Spleen (tissue), 11 donors: ENCODE results near the gene DRD4. TPM values are rescaled to one million over a fixed set of nuclear protein-coding genes. Genes with fewer than 3 reads are reported as not detected.

ENCODE experiments used
- DNase-seq: peaks from one replicate; pipeline ENCODE4 v3.0.0-alpha.2; 2020
- H3K27ac ChIP-seq, 8 donors: fragments of 200-600 bp; sonication (generic) in 7 of 8; 1 replicate in 4 of 8; 2 replicates in 4 of 8; pipeline versions ENCODE4 v1.5.0 to v1.8.0; 2016 to 2021; ENCODE audit warnings: inconsistent platforms in 4 of 8, mild to moderate bottlenecking in 4 of 8, moderate library complexity in 1 of 8
- H3K27me3 ChIP-seq, 7 donors: fragments of 200-600 bp; sonication (generic) in 6 of 7; replicated peaks in 1 of 7; 1 replicate in 4 of 7; 2 replicates in 3 of 7; pipeline versions ENCODE4 v1.5.0 to v1.8.0; 2016 to 2021; ENCODE audit warnings: inconsistent platforms in 3 of 7, mild to moderate bottlenecking in 1 of 7
- H3K36me3 ChIP-seq, 6 donors: fragments of 200-600 bp; sonication (generic) in 5 of 6; 1 replicate in 4 of 6; 2 replicates in 2 of 6; pipeline versions ENCODE4 v1.5.0 to v1.8.0; 2016 to 2021; ENCODE audit warnings: inconsistent platforms in 2 of 6
- H3K4me1 ChIP-seq, 6 donors: fragments of 200-600 bp; sonication (generic) in 5 of 6; 1 replicate in 3 of 6; 2 replicates in 3 of 6; pipeline versions ENCODE4 v1.5.0 to v1.8.0; 2016 to 2021; ENCODE audit warnings: inconsistent platforms in 3 of 6
- H3K4me3 ChIP-seq, 8 donors: fragments of 200-600 bp; sonication (generic) in 7 of 8; 1 replicate in 4 of 8; 2 replicates in 4 of 8; pipeline versions ENCODE4 v1.5.0 to v1.8.0; 2016 to 2021; ENCODE audit warnings: inconsistent platforms in 4 of 8, mild to moderate bottlenecking in 4 of 8, moderate library complexity in 2 of 8
- H3K9me3 ChIP-seq, 8 donors: fragments of 200-600 bp; sonication (generic) in 7 of 8; 1 replicate in 4 of 8; 2 replicates in 4 of 8; pipeline versions ENCODE4 v1.5.0 to v1.8.0; 2016 to 2021; ENCODE audit warnings: inconsistent platforms in 4 of 8
- POLR2A ChIP-seq, 3 donors: fragments of 450-650 bp; IDR thresholded peaks; one replicate each; pipeline ENCODE4 v1.5.1; 2017; ENCODE audit warnings: antibody characterized with exemption in 3 of 3, mild to moderate bottlenecking in 1 of 3
- POLR2AphosphoS5 ChIP-seq, 3 donors: sonication (generic); formaldehyde crosslinking; IDR thresholded peaks; one replicate each; pipeline ENCODE4 v1.5.1; 2017; ENCODE audit warnings: antibody characterized with exemption in 3 of 3
- WGBS, 5 donors: extraction: QIAGEN DNeasy Blood & Tissue Kit in 3 of 5; methylation state at CpG; one replicate each; pipeline versions ENCODE4 v1.1.5 to v1.1.7; 2013 to 2018; 5-methylcytosine and 5-hydroxymethylcytosine counted together
- intact Hi-C: fragments of 100-400 bp; cut with DNase I; formaldehyde crosslinking; loops from one replicate; pipeline ENCODE4 v1.15.0; 2023; ENCODE audit warnings: low total_unique reads
- polyA plus RNA-seq, 3 donors: library from polyadenylated mRNA; stranded (reverse); fragments of 200-250 nt; gene quantifications; one replicate each; pipeline ENCODE4 v1.2.1, GENCODE V29; 2013
- total RNA-seq, 7 donors: library from RNA; depleted of rRNA in 3 of 7; stranded (reverse); fragments of >200 nt in 3 of 7; fragmentation: NEBNext Ultra II Directional in 4 of 7; extraction: Animal tissue kit (Norgen Biotek cat#: 25700) in 4 of 7; gene quantifications; one replicate each; pipeline versions ENCODE4 v1.1.0 to v1.2.1, GENCODE V29; 2016 to 2021
- TF ChIP-seq, protein P1 (sequence below), 11 experiments: fragments of 200-600 bp in 7 of 11; fragments of 450-650 bp in 4 of 11; sonication (generic) in 4 of 11; IDR thresholded peaks in 8 of 11; conservative IDR thresholded peaks in 3 of 11; 1 replicate in 7 of 11; 2 replicates in 4 of 11; pipeline versions ENCODE4 v1.4.0 to v1.8.0; 2016 to 2021; ENCODE audit warnings: antibody characterized with exemption in 11 of 11, inconsistent platforms in 4 of 11, mild to moderate bottlenecking in 1 of 11
- donor health status: healthy with polysubstance abuse.
- donor health status: DM: no; HTN: no; CAD: no; lungs with moderate emphysema.
- donor health status: DM: no; HTN: no; CAD: no.
- donor health status: Bipolar disorder and iron deficiency.
- donor health status: healthy.
- donor health status: DM: no; HTN: no; CAD: no.
- donor health status: DM: yes; HTN: yes; CAD: no.

Gene DRD4
- total and polyA plus RNA-seq, 10 donors = 0.12 to 0.86 (median 0.44) TPM; not detected in 3

DNA sequence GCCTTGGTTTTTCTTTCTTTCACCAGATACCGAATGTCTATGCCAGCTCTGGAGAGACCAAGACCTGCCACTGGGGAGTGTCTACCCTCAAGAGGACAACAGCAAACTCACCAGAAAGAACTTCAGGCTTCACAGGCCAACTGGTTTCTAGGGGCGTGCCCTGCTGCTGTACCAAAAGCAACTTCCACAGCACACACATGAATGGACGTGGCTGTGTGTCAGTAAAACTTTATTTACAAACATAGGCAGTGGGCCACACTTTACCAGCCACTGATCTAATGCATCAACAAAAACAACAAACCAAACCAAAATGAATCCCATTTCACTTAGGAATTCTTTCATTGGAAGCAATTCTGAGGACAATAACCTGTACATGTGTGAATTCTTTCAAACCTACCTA lies 41.2 kb downstream of the DRD4 start:
- 87 to 96% (median 93%) methylated on average over 3 of the region's 3 CpGs for WGBS, 5 donors
- no peak for TF ChIP-seq POLR2AphosphoS5 (IDR thresholded peaks at IDR 0.05)
- TF ChIP-seq, protein P1, sequence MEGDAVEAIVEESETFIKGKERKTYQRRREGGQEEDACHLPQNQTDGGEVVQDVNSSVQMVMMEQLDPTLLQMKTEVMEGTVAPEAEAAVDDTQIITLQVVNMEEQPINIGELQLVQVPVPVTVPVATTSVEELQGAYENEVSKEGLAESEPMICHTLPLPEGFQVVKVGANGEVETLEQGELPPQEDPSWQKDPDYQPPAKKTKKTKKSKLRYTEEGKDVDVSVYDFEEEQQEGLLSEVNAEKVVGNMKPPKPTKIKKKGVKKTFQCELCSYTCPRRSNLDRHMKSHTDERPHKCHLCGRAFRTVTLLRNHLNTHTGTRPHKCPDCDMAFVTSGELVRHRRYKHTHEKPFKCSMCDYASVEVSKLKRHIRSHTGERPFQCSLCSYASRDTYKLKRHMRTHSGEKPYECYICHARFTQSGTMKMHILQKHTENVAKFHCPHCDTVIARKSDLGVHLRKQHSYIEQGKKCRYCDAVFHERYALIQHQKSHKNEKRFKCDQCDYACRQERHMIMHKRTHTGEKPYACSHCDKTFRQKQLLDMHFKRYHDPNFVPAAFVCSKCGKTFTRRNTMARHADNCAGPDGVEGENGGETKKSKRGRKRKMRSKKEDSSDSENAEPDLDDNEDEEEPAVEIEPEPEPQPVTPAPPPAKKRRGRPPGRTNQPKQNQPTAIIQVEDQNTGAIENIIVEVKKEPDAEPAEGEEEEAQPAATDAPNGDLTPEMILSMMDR (IDR thresholded peaks at IDR 0.05 in 8 of 11, conservative IDR thresholded peaks at IDR 0.05 in 3 of 11) = no peak
- TF ChIP-seq POLR2A (IDR thresholded peaks at IDR 0.05) = no peak

DNA sequence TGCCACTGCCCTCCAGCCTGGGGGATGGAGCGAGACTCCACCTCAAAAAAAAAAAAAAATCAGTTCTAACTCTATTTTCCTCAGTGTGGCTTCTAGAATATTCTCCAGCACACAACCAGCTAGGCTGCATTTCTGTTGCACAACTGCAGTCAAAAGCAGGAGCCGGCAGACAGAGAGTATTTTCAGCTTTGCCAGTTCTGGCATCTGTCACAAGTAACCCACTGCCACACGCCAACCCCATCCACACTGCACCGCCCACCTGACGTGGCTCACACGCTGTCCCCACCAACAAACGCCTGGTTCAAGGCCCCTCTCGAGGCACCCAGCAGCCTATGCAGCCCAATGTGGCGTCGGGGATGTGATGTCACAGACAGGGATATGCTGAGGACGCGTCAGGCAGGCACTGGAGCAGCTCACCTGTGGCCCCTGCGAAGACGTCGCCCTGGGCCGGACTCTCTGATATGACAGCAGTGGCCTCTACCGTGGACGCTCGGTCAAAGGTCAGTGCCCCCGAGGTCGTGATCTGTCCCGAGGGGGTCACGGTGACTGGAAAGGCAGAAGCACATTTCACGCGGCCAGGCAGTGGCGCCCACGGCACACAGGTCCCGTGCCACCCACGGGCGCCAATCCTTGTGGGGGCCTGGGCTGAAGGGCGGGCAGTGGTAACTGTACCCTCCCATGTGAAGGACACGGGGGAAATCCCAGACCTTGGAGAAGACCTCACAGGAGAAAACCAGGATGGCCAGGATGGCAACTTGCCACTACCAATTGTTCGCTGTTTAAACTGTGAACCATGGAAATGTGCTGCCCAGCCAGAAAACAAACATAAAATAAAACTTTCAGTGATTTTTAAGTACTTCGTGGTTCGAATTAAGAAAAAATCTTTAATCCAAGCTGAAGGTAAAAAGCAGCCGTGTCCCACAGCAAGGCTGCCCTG lies 42.5 kb downstream of the DRD4 start:
- peaks cover 0 to 95% (median 38%) of the 10 kb centered on the region in 6 donors for H3K36me3 ChIP-seq
- no peak for DNase-seq

More for the DNA sequence above, 41.2 kb downstream of the DRD4 start:
- H3K36me3 ChIP-seq = peaks cover 0 to 95% (median 40%) of the 10 kb centered on the region in 6 donors
- H3K4me1 ChIP-seq = peaks cover 0 to 19% (median 9%) of the 10 kb centered on the region in 6 donors
- no peaks in the 10 kb centered on the region for H3K27me3 ChIP-seq
- no peak overlapping the region for H3K4me3 ChIP-seq
- intact Hi-C loops = no loop called here
- H3K9me3 ChIP-seq = peaks cover 0 to 11% (median 2%) of the 10 kb centered on the region in 8 donors
- no peak overlapping the region for H3K27ac ChIP-seq
- DNase-seq = no peak

DNA sequence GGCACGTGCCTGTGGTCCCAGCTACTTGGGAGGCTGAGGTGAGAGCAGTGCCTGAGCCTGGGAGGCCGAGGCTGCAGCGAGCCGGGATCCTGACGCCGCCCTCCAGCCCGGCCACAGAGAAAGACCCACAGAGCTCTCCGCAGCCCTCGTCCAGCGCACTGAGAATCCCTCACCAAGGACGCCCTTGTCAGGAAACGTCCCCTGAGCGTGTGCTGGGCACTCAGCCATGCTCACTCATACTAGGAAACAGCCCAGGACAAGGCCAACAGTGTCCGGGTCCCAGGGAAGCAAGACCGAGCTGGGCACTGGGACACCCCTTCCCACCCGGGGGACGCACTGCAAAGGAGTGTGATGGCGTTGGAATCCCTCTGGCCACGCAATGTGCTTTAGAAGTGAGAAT lies 43.4 kb downstream of the DRD4 start:
- Histone ChIP-seq H3K4me3 (no peak overlapping the region), H3K27ac (peak overlapping the region in 5 of 8 donors; percentile 10 to 73 (median 55)), H3K27me3 (no peaks in the 10 kb centered on the region), H3K9me3 (peaks cover 0 to 11% (median 2%) of the 10 kb centered on the region in 8 donors), H3K36me3 (peaks cover 0 to 95% (median 44%) of the 10 kb centered on the region in 6 donors), H3K4me1 (peaks cover 0 to 19% (median 9%) of the 10 kb centered on the region in 6 donors)
- TF ChIP-seq POLR2A (IDR thresholded peaks at IDR 0.05) = no peak
- peak; percentile 62 to 75 (median 68) for TF ChIP-seq POLR2AphosphoS5 (IDR thresholded peaks at IDR 0.05)
- TF ChIP-seq, protein P1 (IDR thresholded peaks at IDR 0.05 in 8 of 11, conservative IDR thresholded peaks at IDR 0.05 in 3 of 11) = no peak
- 71 to 85% (median 78%) methylated on average over 18 to 19 of the region's 19 CpGs for WGBS, 5 donors
- intact Hi-C loops = no loop called here
- DNase-seq = peak; percentile 84

More for the DNA sequence above, 42.5 kb downstream of the DRD4 start:
- Histone ChIP-seq H3K27me3 (no peaks in the 10 kb centered on the region), H3K9me3 (peaks cover 0 to 11% (median 2%) of the 10 kb centered on the region in 8 donors), H3K27ac (peak overlapping the region in 5 of 8 donors; percentile 10 to 73 (median 55)), H3K4me3 (no peak overlapping the region), H3K4me1 (peaks cover 0 to 19% (median 9%) of the 10 kb centered on the region in 6 donors)
- TF ChIP-seq, protein P1 (IDR thresholded peaks at IDR 0.05 in 8 of 11, conservative IDR thresholded peaks at IDR 0.05 in 3 of 11) = no peak
- peak in 1 of 3 donors; percentile 38 for TF ChIP-seq POLR2AphosphoS5 (IDR thresholded peaks at IDR 0.05)
- intact Hi-C loops = no loop called here
- WGBS, 5 donors = 81 to 86% (median 84%) methylated on average over 35 to 36 of the region's 36 CpGs

DNA sequence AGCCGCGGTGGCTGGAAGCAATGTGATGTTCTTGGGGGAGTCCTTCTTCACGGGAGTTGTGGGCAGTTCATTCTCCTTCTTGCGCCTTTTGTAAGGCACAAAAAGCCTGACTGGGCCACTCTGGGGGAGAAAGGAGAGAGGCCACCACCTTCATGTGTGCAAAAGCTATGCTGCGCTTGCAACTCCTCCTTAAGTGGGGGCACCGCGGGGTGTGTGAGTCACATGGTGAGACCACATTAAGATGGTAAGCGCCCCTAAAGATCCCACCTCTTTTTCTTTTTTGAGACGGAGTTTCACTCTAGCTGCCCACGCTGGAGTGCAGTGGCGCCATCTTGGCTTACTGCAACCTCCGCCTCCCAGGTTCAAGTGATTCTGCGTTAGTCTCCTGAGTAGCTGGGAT lies 43.9 kb downstream of the DRD4 start:
- Histone ChIP-seq H3K4me3 (no peak overlapping the region), H3K27me3 (no peaks in the 10 kb centered on the region), H3K27ac (peak overlapping the region in 5 of 8 donors; percentile 10 to 73 (median 55)), H3K36me3 (peaks cover 0 to 97% (median 47%) of the 10 kb centered on the region in 6 donors), H3K9me3 (peaks cover 0 to 11% (median 2%) of the 10 kb centered on the region in 8 donors), H3K4me1 (peaks cover 0 to 19% (median 9%) of the 10 kb centered on the region in 6 donors)
- no peak for TF ChIP-seq POLR2A (IDR thresholded peaks at IDR 0.05)
- intact Hi-C loops = no loop called here
- 85 to 91% (median 89%) methylated on average over 13 of the region's 13 CpGs for WGBS, 5 donors
- DNase-seq = no peak
